ENCODE data around the gene GDF3.

- TF ChIP-seq, protein P1, sequence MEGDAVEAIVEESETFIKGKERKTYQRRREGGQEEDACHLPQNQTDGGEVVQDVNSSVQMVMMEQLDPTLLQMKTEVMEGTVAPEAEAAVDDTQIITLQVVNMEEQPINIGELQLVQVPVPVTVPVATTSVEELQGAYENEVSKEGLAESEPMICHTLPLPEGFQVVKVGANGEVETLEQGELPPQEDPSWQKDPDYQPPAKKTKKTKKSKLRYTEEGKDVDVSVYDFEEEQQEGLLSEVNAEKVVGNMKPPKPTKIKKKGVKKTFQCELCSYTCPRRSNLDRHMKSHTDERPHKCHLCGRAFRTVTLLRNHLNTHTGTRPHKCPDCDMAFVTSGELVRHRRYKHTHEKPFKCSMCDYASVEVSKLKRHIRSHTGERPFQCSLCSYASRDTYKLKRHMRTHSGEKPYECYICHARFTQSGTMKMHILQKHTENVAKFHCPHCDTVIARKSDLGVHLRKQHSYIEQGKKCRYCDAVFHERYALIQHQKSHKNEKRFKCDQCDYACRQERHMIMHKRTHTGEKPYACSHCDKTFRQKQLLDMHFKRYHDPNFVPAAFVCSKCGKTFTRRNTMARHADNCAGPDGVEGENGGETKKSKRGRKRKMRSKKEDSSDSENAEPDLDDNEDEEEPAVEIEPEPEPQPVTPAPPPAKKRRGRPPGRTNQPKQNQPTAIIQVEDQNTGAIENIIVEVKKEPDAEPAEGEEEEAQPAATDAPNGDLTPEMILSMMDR (IDR thresholded peaks at IDR 0.05; ENCODE audit: poor library complexity): no peak
- no peak for TF ChIP-seq EZH2phosphoT487 (IDR thresholded peaks at IDR 0.05; ENCODE audit: low read depth, severe bottlenecking, unreplicated experiment)
Measured at GRCh38 chr12:7678744-7679143, 16.8 kb downstream of the GDF3 start.

All from hepatocyte (in vitro differentiated cells).